Calu3 (cell line): Measurements from ENCODE around the gene MOV10L1. TPM values are rescaled to one million over a fixed set of nuclear protein-coding genes. Genes with fewer than 3 reads are reported as not detected.

Experiments
- BruUV-seq: library from RNA; stranded (reverse); fragments of 400-500 nt; replicated peaks from 2 replicates; lab custom pipeline; 2021; lab: Mats Ljungman, UMichigan
- CTCF ChIA-PET: fragments of 300-600 bp; sonication (Branson Sonifier 250); formaldehyde crosslinking; loops from one replicate; lab custom pipeline; 2022; ENCODE audit warnings: antibody characterized with exemption; lab: Charles Lee
- DNase-seq: peaks from one replicate; pipeline ENCODE4 v3.0.0; 2022
- H3K27ac Mint-ChIP-seq: one replicate; pipeline ENCODE4 v1.8.0; 2022; ENCODE audit warnings: mixed read lengths; ENCODE audit not compliant: unreplicated experiment
- H3K27me3 Mint-ChIP-seq: one replicate; pipeline ENCODE4 v1.8.0; 2022; ENCODE audit warnings: mixed read lengths; ENCODE audit not compliant: unreplicated experiment
- H3K36me3 Mint-ChIP-seq: one replicate; pipeline ENCODE4 v1.8.0; 2022; ENCODE audit warnings: mild to moderate bottlenecking, moderate library complexity, mixed read lengths; ENCODE audit not compliant: insufficient read depth, unreplicated experiment
- H3K4me1 Mint-ChIP-seq: one replicate; pipeline ENCODE4 v1.8.0; 2022; ENCODE audit warnings: mild to moderate bottlenecking, low read depth, mixed read lengths; ENCODE audit not compliant: unreplicated experiment
- H3K4me3 Mint-ChIP-seq: one replicate; pipeline ENCODE4 v1.8.0; 2022; ENCODE audit warnings: mild to moderate bottlenecking, low read depth, moderate library complexity, mixed read lengths; ENCODE audit not compliant: unreplicated experiment
- H3K9me3 Mint-ChIP-seq: one replicate; pipeline ENCODE4 v1.8.0; 2022; ENCODE audit warnings: low read depth, mixed read lengths; ENCODE audit not compliant: unreplicated experiment
- CTCF ChIP-seq: fragments of 200-600 bp; IDR thresholded peaks from one replicate; pipeline ENCODE4 v1.8.0; 2022; ENCODE audit warnings: antibody characterized with exemption; ENCODE audit not compliant: unreplicated experiment
- intact Hi-C: fragments of 100-400 bp; cut with micrococcal nuclease; formaldehyde crosslinking; loops from one replicate; pipeline ENCODE4 v1.10.0; 2022; ENCODE audit not compliant: unreplicated experiment
- total RNA-seq: library from RNA; stranded (reverse); gene quantifications from 2 replicates; pipeline ENCODE4 v1.2.3, GENCODE V29; 2022

The MOV10L1 gene
- total RNA-seq, 1 experiment from 2014 or later, result not detected

GRCh38 chr22:50117168-50117762 is 27.5 kb downstream of the MOV10L1 start:
- no peak overlapping the region for H3K27ac Mint-ChIP-seq
- CTCF ChIA-PET, result no interaction called here
- intact Hi-C loops, result no loop called here
- TF ChIP-seq CTCF, result no peak
- H3K4me3 Mint-ChIP-seq, result no peak overlapping the region
- H3K9me3 Mint-ChIP-seq, result no peaks in the 10 kb centered on the region
- DNase-seq, result no peak
- peaks cover 4% of the 10 kb centered on the region for H3K36me3 Mint-ChIP-seq
- BruUV-seq, result no TSS peak
- peaks cover 43% of the 10 kb centered on the region for H3K27me3 Mint-ChIP-seq
- H3K4me1 Mint-ChIP-seq, result peaks cover 22% of the 10 kb centered on the region

- CTCF ChIA-PET, result no interaction called here
- Mint-ChIP-seq H3K4me1 (peaks cover 22% of the 10 kb centered on the region), H3K27ac (no peak overlapping the region), H3K4me3 (no peak overlapping the region), H3K36me3 (peaks cover 4% of the 10 kb centered on the region), H3K9me3 (no peaks in the 10 kb centered on the region), H3K27me3 (peaks cover 35% of the 10 kb centered on the region)
- DNase-seq, result no peak
- intact Hi-C loops, result no loop called here
- TF ChIP-seq CTCF, result no peak
- no TSS peak for BruUV-seq
Observed at GRCh38 chr22:50118129-50118528, 28.3 kb downstream of the MOV10L1 start.

- TF ChIP-seq CTCF, result no peak
- H3K4me1 Mint-ChIP-seq, result peaks cover 22% of the 10 kb centered on the region
- DNase-seq, result peak; percentile 27
- H3K36me3 Mint-ChIP-seq, result peaks cover 4% of the 10 kb centered on the region
- no TSS peak for BruUV-seq
- intact Hi-C loops, result no loop called here
- CTCF ChIA-PET, result no interaction called here
- H3K4me3 Mint-ChIP-seq, result no peak overlapping the region
- no peak overlapping the region for H3K27ac Mint-ChIP-seq
- peaks cover 29% of the 10 kb centered on the region for H3K27me3 Mint-ChIP-seq
- no peaks in the 10 kb centered on the region for H3K9me3 Mint-ChIP-seq
Observed at GRCh38 chr22:50118557-50119168, 28.9 kb downstream of the MOV10L1 start.

- BruUV-seq, result no TSS peak
- Mint-ChIP-seq H3K4me3 (no peak overlapping the region), H3K36me3 (peaks cover 4% of the 10 kb centered on the region), H3K9me3 (peaks cover 3% of the 10 kb centered on the region), H3K4me1 (peaks cover 22% of the 10 kb centered on the region), H3K27me3 (peaks cover 23% of the 10 kb centered on the region), H3K27ac (no peak overlapping the region)
- CTCF ChIA-PET, result no interaction called here
- no peak for TF ChIP-seq CTCF
- DNase-seq, result no peak
- intact Hi-C loops, result no loop called here
Observed at GRCh38 chr22:50119169-50119767, 29.5 kb downstream of the MOV10L1 start.
